Lower leg skin (tissue), 3 donors: ENCODE results near the gene HAVCR2.

Source experiments
- POLR2A ChIP-seq, 2 donors: fragments of 450-650 bp; IDR thresholded peaks; one replicate each; pipeline ENCODE4 v1.6.1; 2016 to 2017; ENCODE audit warnings: antibody characterized with exemption in 2 of 2, mild to moderate bottlenecking in 1 of 2, moderate library complexity in 1 of 2
- TF ChIP-seq, protein P1 (sequence below), 3 donors: fragments of 450-650 bp; IDR thresholded peaks; one replicate each; pipeline ENCODE4 v1.5.1; 2016; ENCODE audit warnings: antibody characterized with exemption in 3 of 3, mild to moderate bottlenecking in 3 of 3, moderate library complexity in 2 of 3

DNA sequence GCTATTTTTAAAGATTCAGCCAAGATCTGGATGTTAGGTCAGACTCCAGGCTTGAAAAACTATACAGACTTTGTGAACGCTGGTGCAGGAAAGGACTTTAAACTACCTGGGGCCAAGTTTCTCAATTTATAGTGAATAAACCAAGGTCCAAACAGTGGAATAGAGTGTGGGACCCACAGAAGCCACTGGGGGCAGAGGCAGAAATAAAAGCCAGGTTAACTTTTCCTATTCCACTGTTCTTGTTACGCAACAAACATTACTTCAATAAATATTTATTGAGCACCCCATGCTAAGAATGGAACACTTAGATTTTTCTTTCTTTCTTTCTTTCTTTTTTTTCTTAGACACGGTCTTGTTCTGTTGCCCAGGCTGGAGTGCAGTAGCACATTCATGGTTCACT is 38.9 kb downstream of the HAVCR2 start:
- TF ChIP-seq, protein P1, sequence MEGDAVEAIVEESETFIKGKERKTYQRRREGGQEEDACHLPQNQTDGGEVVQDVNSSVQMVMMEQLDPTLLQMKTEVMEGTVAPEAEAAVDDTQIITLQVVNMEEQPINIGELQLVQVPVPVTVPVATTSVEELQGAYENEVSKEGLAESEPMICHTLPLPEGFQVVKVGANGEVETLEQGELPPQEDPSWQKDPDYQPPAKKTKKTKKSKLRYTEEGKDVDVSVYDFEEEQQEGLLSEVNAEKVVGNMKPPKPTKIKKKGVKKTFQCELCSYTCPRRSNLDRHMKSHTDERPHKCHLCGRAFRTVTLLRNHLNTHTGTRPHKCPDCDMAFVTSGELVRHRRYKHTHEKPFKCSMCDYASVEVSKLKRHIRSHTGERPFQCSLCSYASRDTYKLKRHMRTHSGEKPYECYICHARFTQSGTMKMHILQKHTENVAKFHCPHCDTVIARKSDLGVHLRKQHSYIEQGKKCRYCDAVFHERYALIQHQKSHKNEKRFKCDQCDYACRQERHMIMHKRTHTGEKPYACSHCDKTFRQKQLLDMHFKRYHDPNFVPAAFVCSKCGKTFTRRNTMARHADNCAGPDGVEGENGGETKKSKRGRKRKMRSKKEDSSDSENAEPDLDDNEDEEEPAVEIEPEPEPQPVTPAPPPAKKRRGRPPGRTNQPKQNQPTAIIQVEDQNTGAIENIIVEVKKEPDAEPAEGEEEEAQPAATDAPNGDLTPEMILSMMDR (IDR thresholded peaks at IDR 0.05) = no peak
- no peak for TF ChIP-seq POLR2A (IDR thresholded peaks at IDR 0.05)
